Gastrocnemius medialis (tissue), 4 donors: ENCODE results near the gene VTI1A. TPM values are rescaled to one million over a fixed set of nuclear protein-coding genes. Genes with fewer than 3 reads are reported as not detected.

ENCODE experiments used
- ATAC-seq, 2 donors: fragments of 150-250 bp; one replicate each; pipeline ENCODE4 v1.9.1; 2016
- DNase-seq, 2 donors: peaks; one replicate each; pipeline ENCODE4 v3.0.0-alpha.2; 2019
- H3K27ac ChIP-seq, 4 donors: fragments of 200-600 bp; sonication (generic); 1 replicate in 1 of 4; 2 replicates in 3 of 4; pipeline ENCODE4 v1.5.1; 2016 to 2018; ENCODE audit warnings: mild to moderate bottlenecking in 2 of 4, moderate library complexity in 1 of 4
- H3K27me3 ChIP-seq, 3 donors: fragments of 200-600 bp; sonication (generic) in 2 of 3; 1 replicate in 1 of 3; 2 replicates in 2 of 3; pipeline versions ENCODE4 v1.5.1 to v1.6.0; 2016 to 2019; ENCODE audit warnings: mild to moderate bottlenecking in 1 of 3, moderate library complexity in 1 of 3
- H3K36me3 ChIP-seq, 2 donors: fragments of 200-600 bp; sonication (generic) in 1 of 2; one replicate each; pipeline ENCODE4 v1.5.1; 2017 to 2018
- H3K4me1 ChIP-seq, 2 donors: fragments of 200-600 bp; sonication (generic) in 1 of 2; one replicate each; pipeline ENCODE4 v1.5.1; 2016 to 2017; ENCODE audit warnings: mild to moderate bottlenecking in 2 of 2
- H3K4me3 ChIP-seq, 4 donors: fragments of 200-600 bp; sonication (generic) in 3 of 4; 1 replicate in 1 of 4; 2 replicates in 3 of 4; pipeline ENCODE4 v1.5.1; 2016 to 2019; ENCODE audit warnings: mild to moderate bottlenecking in 2 of 4
- H3K9me3 ChIP-seq, 3 donors: fragments of 200-600 bp; sonication (generic) in 2 of 3; 1 replicate in 1 of 3; 2 replicates in 2 of 3; pipeline ENCODE4 v1.5.1; 2016 to 2019
- CTCF ChIP-seq, 5 experiments: fragments of 450-650 bp in 3 of 5; fragments of 200-600 bp in 2 of 5; sonication (generic) in 2 of 5; IDR thresholded peaks in 4 of 5; conservative IDR thresholded peaks in 1 of 5; 1 replicate in 4 of 5; 2 replicates in 1 of 5; pipeline ENCODE4 v1.5.1; 2016 to 2019; ENCODE audit warnings: antibody characterized with exemption in 5 of 5, mild to moderate bottlenecking in 3 of 5, moderate library complexity in 3 of 5
- POLR2A ChIP-seq, 2 donors: fragments of 450-650 bp; IDR thresholded peaks; one replicate each; pipeline ENCODE4 v1.6.1; 2017; ENCODE audit warnings: antibody characterized with exemption in 2 of 2, mild to moderate bottlenecking in 2 of 2, moderate library complexity in 2 of 2
- in situ Hi-C, 4 donors: fragments of 200-750 bp; cut with MboI; loops; one replicate each; pipeline versions ENCODE4 v1.15.0 to v1.8.0; 2017; ENCODE audit warnings: low sequenced_read_pairs in 4 of 4
- intact Hi-C: fragments of 100-400 bp; cut with DNase I; formaldehyde crosslinking; loops from one replicate; pipeline ENCODE4 v1.15.1; 2023; ENCODE audit warnings: low total_unique reads
- total RNA-seq, 4 donors: library from RNA; depleted of rRNA; stranded (reverse); fragments of >200 nt; gene quantifications; one replicate each; pipeline versions ENCODE4 v1.1.0 to v1.2.3, GENCODE V29; 2016

Gene VTI1A
- total RNA-seq, 4 donors from 2014 or later: 26.5 to 51.2 (median 30.6) TPM

GRCh38 chr10:112753961-112754411, 307.0 kb downstream of the VTI1A start:
- intact Hi-C loops (no loop called here), in situ Hi-C loops (no loop called here)
- Histone ChIP-seq H3K27ac (no peak overlapping the region), H3K9me3 (no peaks in the 10 kb centered on the region), H3K4me1 (no peaks in the 10 kb centered on the region), H3K36me3 (no peaks in the 10 kb centered on the region), H3K27me3 (no peaks in the 10 kb centered on the region), H3K4me3 (no peak overlapping the region)
- ATAC-seq (no peak), DNase-seq (no peak)
- no peak for TF ChIP-seq POLR2A (IDR thresholded peaks at IDR 0.05)
- no peak for TF ChIP-seq CTCF (IDR thresholded peaks at IDR 0.05 in 4 of 5, conservative IDR thresholded peaks at IDR 0.05 in 1 of 5)

GRCh38 chr10:112755446-112756234, 308.6 kb downstream of the VTI1A start:
- in situ Hi-C loops (no loop called here), intact Hi-C loops (no loop called here)
- H3K27ac ChIP-seq: no peak overlapping the region

GRCh38 chr10:112756235-112756527, 309.2 kb downstream of the VTI1A start:
- Histone ChIP-seq H3K4me3 (no peak overlapping the region), H3K4me1 (no peaks in the 10 kb centered on the region), H3K9me3 (no peaks in the 10 kb centered on the region), H3K36me3 (no peaks in the 10 kb centered on the region), H3K27ac (no peak overlapping the region), H3K27me3 (no peaks in the 10 kb centered on the region)
- no peak for TF ChIP-seq CTCF (IDR thresholded peaks at IDR 0.05 in 4 of 5, conservative IDR thresholded peaks at IDR 0.05 in 1 of 5)
- TF ChIP-seq POLR2A (IDR thresholded peaks at IDR 0.05): no peak
- no peak for DNase-seq
- no peak for ATAC-seq
- intact Hi-C loops (no loop called here), in situ Hi-C loops (no loop called here)

More at GRCh38 chr10:112755446-112756234, 308.6 kb downstream of the VTI1A start:
- Histone ChIP-seq H3K27me3 (no peaks in the 10 kb centered on the region), H3K36me3 (no peaks in the 10 kb centered on the region), H3K4me3 (no peak overlapping the region), H3K4me1 (no peaks in the 10 kb centered on the region), H3K9me3 (no peaks in the 10 kb centered on the region)
- DNase-seq (no peak), ATAC-seq (no peak)
- no peak for TF ChIP-seq CTCF (IDR thresholded peaks at IDR 0.05 in 4 of 5, conservative IDR thresholded peaks at IDR 0.05 in 1 of 5)
- TF ChIP-seq POLR2A (IDR thresholded peaks at IDR 0.05): no peak

GRCh38 chr10:112758961-112759360, 311.9 kb downstream of the VTI1A start:
- intact Hi-C loops: no loop called here
- in situ Hi-C loops: no loop called here
- no peaks in the 10 kb centered on the region for H3K27me3 ChIP-seq

More at GRCh38 chr10:112758961-112759360, 311.9 kb downstream of the VTI1A start:
- Histone ChIP-seq H3K4me3 (no peak overlapping the region), H3K27ac (no peak overlapping the region), H3K9me3 (no peaks in the 10 kb centered on the region), H3K36me3 (no peaks in the 10 kb centered on the region), H3K4me1 (no peaks in the 10 kb centered on the region)
- TF ChIP-seq CTCF (IDR thresholded peaks at IDR 0.05 in 4 of 5, conservative IDR thresholded peaks at IDR 0.05 in 1 of 5): no peak
- TF ChIP-seq POLR2A (IDR thresholded peaks at IDR 0.05): no peak
- DNase-seq (no peak), ATAC-seq (no peak)
